Osteocyte (in vitro differentiated cells): ENCODE measurements around the gene PGLYRP4. TPM values are rescaled to one million over a fixed set of nuclear protein-coding genes. Genes with fewer than 3 reads are reported as not detected.

Experiments
- DNase-seq: peaks from one replicate; pipeline ENCODE4 v3.0.0; 2021; ENCODE audit warnings: mixed read lengths; ENCODE audit not compliant: unreplicated experiment; ENCODE audit errors: extremely low spot score
- H3K27ac Mint-ChIP-seq: one replicate; pipeline ENCODE4 v1.8.0; 2021; ENCODE audit warnings: mild to moderate bottlenecking, mixed read lengths; ENCODE audit not compliant: unreplicated experiment
- H3K27me3 Mint-ChIP-seq: one replicate; pipeline ENCODE4 v1.8.0; 2021; ENCODE audit warnings: mixed read lengths; ENCODE audit not compliant: unreplicated experiment
- H3K36me3 Mint-ChIP-seq: one replicate; pipeline ENCODE4 v1.8.0; 2021; ENCODE audit warnings: mixed read lengths; ENCODE audit not compliant: unreplicated experiment
- H3K4me1 Mint-ChIP-seq: one replicate; pipeline ENCODE4 v1.8.0; 2021; ENCODE audit warnings: mixed read lengths; ENCODE audit not compliant: unreplicated experiment
- H3K4me3 Mint-ChIP-seq: one replicate; pipeline ENCODE4 v1.8.0; 2021; ENCODE audit warnings: mild to moderate bottlenecking, moderate library complexity, mixed read lengths; ENCODE audit not compliant: unreplicated experiment
- H3K9me3 Mint-ChIP-seq: one replicate; pipeline ENCODE4 v1.8.0; 2021; ENCODE audit warnings: mixed read lengths; ENCODE audit not compliant: unreplicated experiment
- CTCF ChIP-seq: fragments of 200-600 bp; sonication (generic); IDR thresholded peaks from 2 replicates; pipeline ENCODE4 v1.5.0; 2021; ENCODE audit warnings: antibody characterized with exemption, mild to moderate bottlenecking, moderate library complexity
- total RNA-seq: library from RNA; stranded (reverse); gene quantifications from 2 replicates; pipeline ENCODE4 v1.2.1, GENCODE V29; 2021

PGLYRP4 gene
- total RNA-seq, 1 donor from 2014 or later, result not detected

- TF ChIP-seq CTCF, result no peak
- no peaks in the 10 kb centered on the region for H3K9me3 Mint-ChIP-seq
- peaks cover 3% of the 10 kb centered on the region for H3K27me3 Mint-ChIP-seq
- H3K4me1 Mint-ChIP-seq, result no peaks in the 10 kb centered on the region
- DNase-seq, result no peak
- no peak overlapping the region for H3K27ac Mint-ChIP-seq
- H3K4me3 Mint-ChIP-seq, result no peak overlapping the region
- H3K36me3 Mint-ChIP-seq, result no peaks in the 10 kb centered on the region
These were observed 15.5 kb upstream of the PGLYRP4 start for GRCh38 chr1:153364156-153364555.

- DNase-seq, result no peak
- Mint-ChIP-seq H3K27ac (no peak overlapping the region), H3K36me3 (no peaks in the 10 kb centered on the region), H3K27me3 (peaks cover 3% of the 10 kb centered on the region), H3K4me1 (no peaks in the 10 kb centered on the region), H3K9me3 (no peaks in the 10 kb centered on the region), H3K4me3 (no peak overlapping the region)
- no peak for TF ChIP-seq CTCF
These were observed 15.0 kb upstream of the PGLYRP4 start for GRCh38 chr1:153363641-153364040.

- no peak for TF ChIP-seq CTCF
- no peak overlapping the region for H3K27ac Mint-ChIP-seq
- no peaks in the 10 kb centered on the region for H3K36me3 Mint-ChIP-seq
- DNase-seq, result no peak
- no peaks in the 10 kb centered on the region for H3K4me1 Mint-ChIP-seq
- H3K4me3 Mint-ChIP-seq, result no peak overlapping the region
- no peaks in the 10 kb centered on the region for H3K9me3 Mint-ChIP-seq
- peaks cover 7% of the 10 kb centered on the region for H3K27me3 Mint-ChIP-seq
These were observed 13.6 kb upstream of the PGLYRP4 start for GRCh38 chr1:153362187-153362775.

GRCh38 chr1:153361480-153362109 is 13.0 kb upstream of the PGLYRP4 start:
- no peak for DNase-seq
- H3K27me3 Mint-ChIP-seq, result peaks cover 7% of the 10 kb centered on the region
- H3K4me1 Mint-ChIP-seq, result no peaks in the 10 kb centered on the region
- H3K36me3 Mint-ChIP-seq, result no peaks in the 10 kb centered on the region
- no peaks in the 10 kb centered on the region for H3K9me3 Mint-ChIP-seq
- no peak overlapping the region for H3K27ac Mint-ChIP-seq
- no peak for TF ChIP-seq CTCF
- H3K4me3 Mint-ChIP-seq, result no peak overlapping the region

GRCh38 chr1:153360592-153361479 is 12.2 kb upstream of the PGLYRP4 start:
- peaks cover 7% of the 10 kb centered on the region for H3K27me3 Mint-ChIP-seq
- H3K36me3 Mint-ChIP-seq, result no peaks in the 10 kb centered on the region
- H3K27ac Mint-ChIP-seq, result no peak overlapping the region
- TF ChIP-seq CTCF, result no peak
- no peak for DNase-seq
- no peaks in the 10 kb centered on the region for H3K9me3 Mint-ChIP-seq
- no peak overlapping the region for H3K4me3 Mint-ChIP-seq
- H3K4me1 Mint-ChIP-seq, result no peaks in the 10 kb centered on the region
